ENCODE data around the gene HCRTR1. TPM values are rescaled to one million over a fixed set of nuclear protein-coding genes. Genes with fewer than 3 reads are reported as not detected.

The HCRTR1 gene
- total RNA-seq, 1 donor from 2014 or later: not detected

DNA sequence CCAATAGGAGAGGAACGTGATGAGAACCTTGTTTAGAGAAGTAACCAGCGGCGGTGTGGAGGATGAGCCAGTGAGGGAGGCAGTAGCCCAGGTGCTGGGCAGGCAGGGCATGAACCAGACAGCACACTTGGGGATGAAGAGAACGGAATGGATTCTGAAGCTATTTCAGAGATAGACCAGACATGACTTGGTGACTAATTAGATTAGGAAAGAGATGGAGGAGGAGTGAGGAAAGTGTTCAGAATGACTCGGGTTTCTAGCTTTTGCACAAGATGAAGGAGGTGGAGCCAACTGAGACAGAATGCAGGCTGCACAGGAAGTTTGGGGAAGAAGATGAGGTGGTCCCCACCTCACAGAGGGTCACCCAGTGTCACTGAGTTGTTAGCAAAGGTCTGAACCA is 22.1 kb downstream of the HCRTR1 start:
- Mint-ChIP-seq H3K9me3 (ENCODE audit: low read depth) (no peaks in the 10 kb centered on the region), H3K4me3 (ENCODE audit: low read depth) (no peak overlapping the region)
- TF ChIP-seq, protein P1, sequence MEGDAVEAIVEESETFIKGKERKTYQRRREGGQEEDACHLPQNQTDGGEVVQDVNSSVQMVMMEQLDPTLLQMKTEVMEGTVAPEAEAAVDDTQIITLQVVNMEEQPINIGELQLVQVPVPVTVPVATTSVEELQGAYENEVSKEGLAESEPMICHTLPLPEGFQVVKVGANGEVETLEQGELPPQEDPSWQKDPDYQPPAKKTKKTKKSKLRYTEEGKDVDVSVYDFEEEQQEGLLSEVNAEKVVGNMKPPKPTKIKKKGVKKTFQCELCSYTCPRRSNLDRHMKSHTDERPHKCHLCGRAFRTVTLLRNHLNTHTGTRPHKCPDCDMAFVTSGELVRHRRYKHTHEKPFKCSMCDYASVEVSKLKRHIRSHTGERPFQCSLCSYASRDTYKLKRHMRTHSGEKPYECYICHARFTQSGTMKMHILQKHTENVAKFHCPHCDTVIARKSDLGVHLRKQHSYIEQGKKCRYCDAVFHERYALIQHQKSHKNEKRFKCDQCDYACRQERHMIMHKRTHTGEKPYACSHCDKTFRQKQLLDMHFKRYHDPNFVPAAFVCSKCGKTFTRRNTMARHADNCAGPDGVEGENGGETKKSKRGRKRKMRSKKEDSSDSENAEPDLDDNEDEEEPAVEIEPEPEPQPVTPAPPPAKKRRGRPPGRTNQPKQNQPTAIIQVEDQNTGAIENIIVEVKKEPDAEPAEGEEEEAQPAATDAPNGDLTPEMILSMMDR (IDR thresholded peaks at IDR 0.05; ENCODE audit: unreplicated experiment): no peak

DNA sequence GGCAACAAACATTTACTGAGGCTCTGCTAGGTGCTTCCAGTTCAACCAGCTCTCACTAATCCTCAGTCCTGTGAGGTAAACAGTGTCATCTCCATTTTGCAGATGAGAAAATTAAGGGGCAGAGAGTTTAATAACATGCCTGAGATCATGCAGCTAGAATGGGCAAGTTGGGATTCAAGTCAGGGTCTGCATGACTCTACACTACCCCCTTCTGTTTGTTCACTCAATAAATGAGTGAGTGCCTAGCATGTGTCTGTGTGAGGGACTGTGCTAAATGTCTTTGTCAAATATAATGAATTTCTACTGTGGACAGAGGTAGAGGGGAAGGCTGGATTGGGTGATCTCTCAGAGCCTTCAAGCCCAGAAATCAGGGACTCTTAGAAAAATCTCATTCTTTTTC is 22.7 kb downstream of the HCRTR1 start:
- no peak overlapping the region for H3K27ac Mint-ChIP-seq
- no peaks in the 10 kb centered on the region for H3K36me3 Mint-ChIP-seq (ENCODE audit: insufficient read depth)
- H3K9me3 Mint-ChIP-seq (ENCODE audit: low read depth): no peaks in the 10 kb centered on the region
- H3K27me3 Mint-ChIP-seq: no peaks in the 10 kb centered on the region
- H3K4me3 Mint-ChIP-seq (ENCODE audit: low read depth): no peak overlapping the region
- no peak for DNase-seq (ENCODE audit: low spot score, unreplicated experiment)
- TF ChIP-seq, protein P1 (IDR thresholded peaks at IDR 0.05; ENCODE audit: unreplicated experiment): no peak
- peaks cover 13% of the 10 kb centered on the region for H3K4me1 Mint-ChIP-seq (ENCODE audit: low read depth)

More for the DNA sequence above, 22.1 kb downstream of the HCRTR1 start:
- Mint-ChIP-seq H3K27ac (no peak overlapping the region), H3K27me3 (no peaks in the 10 kb centered on the region), H3K4me1 (ENCODE audit: low read depth) (peaks cover 10% of the 10 kb centered on the region), H3K36me3 (ENCODE audit: insufficient read depth) (no peaks in the 10 kb centered on the region)
- no peak for DNase-seq (ENCODE audit: low spot score, unreplicated experiment)

DNA sequence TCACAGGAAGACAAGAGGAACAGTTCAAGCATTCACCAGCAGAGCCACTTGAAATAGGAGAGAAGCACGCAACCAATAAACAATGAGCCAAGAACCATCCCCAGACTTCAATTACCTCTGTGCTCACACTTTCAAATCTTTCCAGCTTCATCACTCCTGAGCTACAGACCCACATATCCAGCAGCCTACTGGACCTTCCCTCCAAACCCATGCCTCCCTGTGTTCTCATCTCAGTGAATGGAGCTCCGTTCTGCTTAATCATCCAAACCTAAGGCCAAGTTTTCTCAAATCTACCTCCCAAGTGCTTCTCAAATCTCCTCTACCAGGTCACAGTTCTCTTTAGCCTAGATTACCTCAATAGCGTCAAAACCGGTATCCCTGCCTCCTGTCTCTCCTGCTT is 23.5 kb downstream of the HCRTR1 start:
- Mint-ChIP-seq H3K4me3 (ENCODE audit: low read depth) (no peak overlapping the region), H3K27me3 (no peaks in the 10 kb centered on the region), H3K36me3 (ENCODE audit: insufficient read depth) (no peaks in the 10 kb centered on the region), H3K4me1 (ENCODE audit: low read depth) (peaks cover 16% of the 10 kb centered on the region), H3K27ac (no peak overlapping the region), H3K9me3 (ENCODE audit: low read depth) (no peaks in the 10 kb centered on the region)
- DNase-seq (ENCODE audit: low spot score, unreplicated experiment): no peak
- TF ChIP-seq, protein P1 (IDR thresholded peaks at IDR 0.05; ENCODE audit: unreplicated experiment): no peak

DNA sequence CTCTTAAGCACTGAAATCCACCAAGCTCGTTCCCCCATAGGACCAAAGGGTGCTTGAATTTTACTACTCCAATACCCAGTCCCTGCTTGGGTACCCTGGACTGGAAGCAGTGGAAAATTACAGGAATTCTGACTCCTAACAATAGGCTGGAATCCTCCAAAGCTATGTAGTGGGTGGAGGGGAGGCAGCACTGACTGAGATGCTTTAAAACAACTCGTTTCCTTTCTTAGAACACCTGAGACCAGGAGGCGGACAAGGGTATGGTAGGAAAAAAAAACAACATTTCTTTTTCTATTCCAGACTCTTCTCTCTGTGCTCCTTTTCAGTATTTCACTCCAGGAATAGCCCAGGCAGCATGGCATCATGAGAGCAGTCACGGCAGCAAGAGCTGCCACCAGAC is 24.9 kb downstream of the HCRTR1 start:
- no peak for DNase-seq (ENCODE audit: low spot score, unreplicated experiment)
- Mint-ChIP-seq H3K9me3 (ENCODE audit: low read depth) (no peaks in the 10 kb centered on the region), H3K4me1 (ENCODE audit: low read depth) (peaks cover 16% of the 10 kb centered on the region), H3K4me3 (ENCODE audit: low read depth) (no peak overlapping the region), H3K36me3 (ENCODE audit: insufficient read depth) (no peaks in the 10 kb centered on the region), H3K27me3 (no peaks in the 10 kb centered on the region), H3K27ac (no peak overlapping the region)
- TF ChIP-seq, protein P1 (IDR thresholded peaks at IDR 0.05; ENCODE audit: unreplicated experiment): no peak

DNA sequence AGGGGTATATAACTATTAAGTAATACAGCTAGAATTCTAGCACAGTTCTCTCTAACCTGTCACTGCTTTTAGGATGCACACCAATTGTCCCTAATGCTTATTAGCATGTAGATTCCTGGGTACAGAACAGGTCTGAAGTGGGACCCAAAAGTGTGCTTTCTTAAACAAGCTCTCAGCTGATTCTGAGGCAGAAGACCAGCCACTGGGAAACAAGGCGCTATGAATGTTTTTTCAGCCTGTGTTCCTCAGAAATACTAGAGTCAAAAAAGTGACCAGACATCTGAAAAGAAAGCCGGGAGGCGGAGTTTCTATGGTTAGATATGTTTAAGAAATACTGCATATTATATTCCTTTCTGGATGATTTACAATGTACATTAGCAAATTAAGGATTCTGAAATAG is 25.4 kb downstream of the HCRTR1 start:
- Mint-ChIP-seq H3K4me1 (ENCODE audit: low read depth) (peaks cover 16% of the 10 kb centered on the region), H3K4me3 (ENCODE audit: low read depth) (no peak overlapping the region), H3K27ac (no peak overlapping the region), H3K9me3 (ENCODE audit: low read depth) (no peaks in the 10 kb centered on the region), H3K36me3 (ENCODE audit: insufficient read depth) (no peaks in the 10 kb centered on the region), H3K27me3 (no peaks in the 10 kb centered on the region)
- TF ChIP-seq, protein P1 (IDR thresholded peaks at IDR 0.05; ENCODE audit: unreplicated experiment): no peak
- DNase-seq (ENCODE audit: low spot score, unreplicated experiment): no peak
